ENCODE data around the gene GABRA5.

GRCh38 chr15:26874774-26875475, 8.1 kb downstream of the GABRA5 start:
- TF ChIP-seq POLR2A (IDR thresholded peaks at IDR 0.05) (no peak), CTCF (IDR thresholded peaks at IDR 0.05) (no peak)
